Thymus (tissue), 11 donors: ENCODE data around the gene CLCN6. TPM values are rescaled to one million over a fixed set of nuclear protein-coding genes. Genes with fewer than 3 reads are reported as not detected.

ENCODE experiments used
- DNase-seq, 9 donors: peaks; one replicate each; pipeline ENCODE4 v3.0.0-alpha.2; 2013; ENCODE audit warnings: low spot score in 9 of 9, low read depth in 6 of 9, missing footprints in 1 of 9
- H3K27ac ChIP-seq, 2 donors: one replicate each; pipeline ENCODE4 v1.5.1; 2013; ENCODE audit warnings: control low read depth in 1 of 2, low read depth in 1 of 2, low read length in 1 of 2, mild to moderate bottlenecking in 1 of 2, moderate library complexity in 1 of 2
- H3K27me3 ChIP-seq, 2 donors: one replicate each; pipeline ENCODE4 v1.5.1; 2013; ENCODE audit warnings: low read length in 1 of 2; ENCODE audit not compliant: control insufficient read depth in 2 of 2, insufficient read depth in 1 of 2
- H3K36me3 ChIP-seq, 2 donors: one replicate each; pipeline ENCODE4 v1.5.1; 2013; ENCODE audit warnings: low read length in 1 of 2, mild to moderate bottlenecking in 1 of 2, moderate library complexity in 1 of 2; ENCODE audit not compliant: control insufficient read depth in 2 of 2, insufficient read depth in 2 of 2
- H3K4me1 ChIP-seq, 2 donors: one replicate each; pipeline ENCODE4 v1.5.1; 2013; ENCODE audit warnings: low read length in 2 of 2; ENCODE audit not compliant: control insufficient read depth in 2 of 2, insufficient read depth in 2 of 2
- H3K4me3 ChIP-seq, 2 donors: one replicate each; pipeline ENCODE4 v1.5.1; 2013; ENCODE audit warnings: low read length in 2 of 2, control low read depth in 1 of 2, mild to moderate bottlenecking in 1 of 2
- H3K9me3 ChIP-seq, 2 donors: one replicate each; pipeline ENCODE4 v1.5.1; 2013; ENCODE audit warnings: low read length in 1 of 2, mild to moderate bottlenecking in 1 of 2; ENCODE audit not compliant: control insufficient read depth in 2 of 2, insufficient read depth in 1 of 2
- WGBS: extraction: QIAGEN DNeasy Blood & Tissue Kit; methylation state at CpG from one replicate; pipeline ENCODE4 v1.1.7; 2013; 5-methylcytosine and 5-hydroxymethylcytosine counted together
- polyA plus RNA-seq: library from polyadenylated mRNA; stranded (reverse); fragments of 200-250 nt; gene quantifications from one replicate; pipeline ENCODE4 v1.2.3, GENCODE V29; 2013
- total RNA-seq: library from RNA; stranded (reverse); fragments of 120-200 nt; gene quantifications from one replicate; pipeline ENCODE4 v1.2.4, GENCODE V29; 2013
- donor health status: healthy.

Gene CLCN6
- total and polyA plus RNA-seq, 2 donors = 2.6 to 9.2 TPM

- Histone ChIP-seq H3K4me1 (no peaks in the 10 kb centered on the region), H3K4me3 (no peak overlapping the region), H3K9me3 (no peaks in the 10 kb centered on the region), H3K36me3 (no peaks in the 10 kb centered on the region), H3K27me3 (peaks cover 12 to 36% of the 10 kb centered on the region in 2 donors), H3K27ac (no peak overlapping the region)
- no peak for DNase-seq
- 75% methylated on average over 1 of the region's 1 CpG for WGBS
These were observed 54.6 kb downstream of the CLCN6 start for GRCh38 chr1:11860587-11860986.

DNA sequence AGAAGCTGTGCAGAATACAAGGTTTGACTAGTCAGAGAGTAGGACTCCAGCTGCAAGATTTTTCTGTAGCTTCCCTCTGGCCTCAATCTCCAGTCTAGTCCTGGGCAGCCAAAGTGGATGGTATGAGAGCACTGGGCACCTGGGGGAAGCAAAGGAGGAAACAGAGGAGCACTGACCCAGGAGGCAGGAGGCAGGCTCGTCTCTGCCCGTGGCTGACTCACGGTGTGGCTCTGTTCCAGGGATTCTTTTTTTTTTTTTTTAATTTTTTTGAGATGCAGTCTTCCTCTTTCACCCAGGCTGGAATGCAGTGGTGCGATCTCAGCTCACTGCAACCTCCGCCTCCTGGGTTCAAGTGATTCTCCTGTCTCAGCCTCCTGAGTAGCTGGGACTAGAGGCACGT lies 56.9 kb downstream of the CLCN6 start:
- H3K4me3 ChIP-seq = no peak overlapping the region
- H3K9me3 ChIP-seq = no peaks in the 10 kb centered on the region
- no peaks in the 10 kb centered on the region for H3K36me3 ChIP-seq
- WGBS = 48% methylated on average over 6 of the region's 6 CpGs
- peaks cover 12 to 23% of the 10 kb centered on the region in 2 donors for H3K27me3 ChIP-seq
- no peak for DNase-seq
- no peaks in the 10 kb centered on the region for H3K4me1 ChIP-seq
- H3K27ac ChIP-seq = no peak overlapping the region

DNA sequence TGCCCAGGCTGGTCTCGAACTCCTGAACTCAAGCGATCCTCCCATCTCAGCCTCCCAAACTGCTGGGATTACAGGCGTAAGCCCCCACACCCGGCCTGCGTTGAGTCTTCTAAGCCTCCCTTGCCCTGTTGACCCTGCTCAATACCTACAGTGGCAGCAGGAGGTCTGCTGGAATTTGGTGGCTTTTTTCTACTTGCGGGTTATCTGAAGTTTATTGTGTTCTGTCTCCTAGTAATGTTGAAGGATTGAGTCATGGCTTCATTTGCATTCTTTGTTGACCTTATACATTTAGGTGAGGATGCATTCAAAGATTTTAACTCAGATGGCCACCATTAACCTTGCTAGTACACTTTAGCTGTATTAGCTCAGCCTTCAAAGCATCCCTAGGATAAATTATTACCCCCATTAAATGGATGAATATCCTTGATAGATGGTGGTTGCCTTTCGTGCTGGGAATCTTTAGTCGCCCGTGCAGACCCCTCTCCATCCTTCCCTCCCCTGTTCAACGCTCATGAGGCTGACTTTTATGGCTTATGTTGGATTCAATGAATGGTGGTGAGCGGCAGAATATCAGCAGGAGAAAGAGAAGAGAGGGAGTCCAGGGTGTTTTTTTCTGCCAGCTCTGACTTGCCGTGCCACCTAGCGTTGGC lies 62.5 kb downstream of the CLCN6 start:
- 87% methylated on average over 13 of the region's 13 CpGs for WGBS

DNA sequence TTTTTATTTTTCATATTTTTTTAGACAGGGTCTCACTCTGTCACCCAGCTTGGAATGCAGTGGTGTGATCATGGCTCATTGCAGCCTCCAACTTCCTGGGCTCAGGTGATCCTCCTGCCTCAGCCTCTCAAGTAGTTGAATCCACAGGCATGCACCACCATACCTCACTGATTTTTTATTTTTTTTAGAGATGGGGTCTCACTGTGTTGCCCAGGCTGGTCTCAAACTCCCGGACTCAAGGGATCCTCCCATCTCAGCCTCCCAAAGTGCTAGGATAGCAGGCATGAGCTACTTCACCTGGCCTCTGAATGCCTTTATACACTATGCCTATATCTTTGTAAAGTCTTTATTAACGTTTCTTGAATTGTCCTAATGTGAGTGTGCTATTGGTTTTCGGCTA lies 63.1 kb downstream of the CLCN6 start:
- DNase-seq = no peak
- Histone ChIP-seq H3K27ac (no peak overlapping the region), H3K36me3 (no peaks in the 10 kb centered on the region), H3K27me3 (peaks cover 0 to 2% of the 10 kb centered on the region in 2 donors), H3K9me3 (no peaks in the 10 kb centered on the region), H3K4me3 (no peak overlapping the region), H3K4me1 (no peaks in the 10 kb centered on the region)
- WGBS = 93% methylated on average over 3 of the region's 3 CpGs

More for the DNA sequence above, 62.5 kb downstream of the CLCN6 start:
- no peak overlapping the region for H3K27ac ChIP-seq
- H3K36me3 ChIP-seq = no peaks in the 10 kb centered on the region
- no peak for DNase-seq
- no peaks in the 10 kb centered on the region for H3K4me1 ChIP-seq
- H3K27me3 ChIP-seq = no peaks in the 10 kb centered on the region
- no peak overlapping the region for H3K4me3 ChIP-seq
- H3K9me3 ChIP-seq = no peaks in the 10 kb centered on the region

GRCh38 chr1:11869650-11870207 lies 63.7 kb downstream of the CLCN6 start:
- no peaks in the 10 kb centered on the region for H3K4me1 ChIP-seq
- H3K9me3 ChIP-seq = no peaks in the 10 kb centered on the region
- 95% methylated on average over 5 of the region's 5 CpGs for WGBS
- peaks cover 0 to 5% of the 10 kb centered on the region in 2 donors for H3K27me3 ChIP-seq
- no peak overlapping the region for H3K4me3 ChIP-seq
- H3K36me3 ChIP-seq = no peaks in the 10 kb centered on the region
- DNase-seq = no peak
- H3K27ac ChIP-seq = no peak overlapping the region

DNA sequence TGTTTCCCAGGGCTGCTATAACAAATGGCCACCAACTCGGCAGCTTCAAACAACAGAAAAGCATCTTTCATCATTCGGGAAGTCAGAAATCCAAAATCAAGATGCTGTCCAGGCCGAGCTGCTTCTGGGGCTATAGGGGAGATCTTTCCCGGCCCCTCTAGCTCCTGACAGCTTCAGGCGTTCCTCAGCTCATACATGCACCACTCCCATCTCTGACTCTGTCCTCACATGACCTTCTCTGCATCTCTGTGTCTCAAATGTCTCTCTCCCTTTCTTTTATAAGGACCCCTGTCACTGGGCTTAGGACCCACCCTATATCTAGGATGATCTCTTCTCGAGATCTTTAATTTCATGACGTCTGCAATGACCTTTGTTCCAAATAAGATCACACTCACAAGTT lies 66.6 kb downstream of the CLCN6 start:
- Histone ChIP-seq H3K9me3 (no peaks in the 10 kb centered on the region), H3K4me1 (no peaks in the 10 kb centered on the region), H3K4me3 (no peak overlapping the region), H3K27me3 (peaks cover 0 to 7% of the 10 kb centered on the region in 2 donors), H3K36me3 (no peaks in the 10 kb centered on the region), H3K27ac (no peak overlapping the region)
- WGBS = 71% methylated on average over 7 of the region's 7 CpGs
- no peak for DNase-seq

- H3K9me3 ChIP-seq = no peaks in the 10 kb centered on the region
- H3K4me3 ChIP-seq = no peak overlapping the region
- H3K27me3 ChIP-seq = peaks cover 0 to 7% of the 10 kb centered on the region in 2 donors
- no peaks in the 10 kb centered on the region for H3K4me1 ChIP-seq
- H3K36me3 ChIP-seq = no peaks in the 10 kb centered on the region
- H3K27ac ChIP-seq = no peak overlapping the region
- WGBS = 92% methylated on average over 14 of the region's 14 CpGs
- DNase-seq = no peak
These were observed 67.6 kb downstream of the CLCN6 start for GRCh38 chr1:11873395-11874257.

DNA sequence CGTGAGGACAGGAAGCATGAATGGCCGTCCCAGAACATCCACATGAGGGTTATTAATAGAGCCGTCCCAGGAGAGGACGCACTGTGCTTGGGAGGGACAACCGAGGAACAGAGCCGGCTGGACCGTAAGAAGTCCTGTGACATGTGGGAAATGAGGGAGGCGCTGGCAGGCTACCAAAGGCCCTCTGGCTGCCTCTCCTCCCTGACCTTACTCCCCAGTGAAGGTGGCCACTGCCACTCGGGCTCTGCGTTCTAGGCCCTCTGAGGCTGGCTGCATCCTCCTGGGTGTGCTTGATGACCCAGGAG lies 68.2 kb downstream of the CLCN6 start:
- H3K27ac ChIP-seq = no peak overlapping the region
- no peaks in the 10 kb centered on the region for H3K9me3 ChIP-seq
- no peaks in the 10 kb centered on the region for H3K36me3 ChIP-seq
- no peak for DNase-seq
- H3K4me3 ChIP-seq = no peak overlapping the region
- 81% methylated on average over 10 of the region's 10 CpGs for WGBS
- no peaks in the 10 kb centered on the region for H3K4me1 ChIP-seq
- H3K27me3 ChIP-seq = peaks cover 0 to 7% of the 10 kb centered on the region in 2 donors

DNA sequence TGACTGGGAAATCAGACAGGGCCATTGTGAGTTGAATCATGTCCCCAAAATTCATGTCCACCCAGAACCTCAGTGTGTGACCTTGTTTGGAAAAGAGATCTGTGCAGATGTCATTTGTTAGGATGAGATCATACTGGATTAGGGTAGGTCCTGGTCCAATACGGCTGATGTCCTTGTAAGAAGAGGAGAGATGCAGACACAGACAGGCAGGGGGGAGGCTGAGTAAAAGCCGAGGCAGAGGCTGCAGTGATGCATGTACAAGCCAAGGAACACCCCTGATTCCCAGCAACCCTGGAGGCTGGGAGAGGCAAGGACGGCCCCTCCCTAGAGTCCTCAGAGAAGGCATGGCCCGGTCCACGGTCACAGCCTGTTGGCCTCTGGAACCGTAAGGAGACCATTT lies 68.6 kb downstream of the CLCN6 start:
- H3K27me3 ChIP-seq = peaks cover 0 to 7% of the 10 kb centered on the region in 2 donors
- DNase-seq = no peak
- WGBS = 79% methylated on average over 6 of the region's 6 CpGs
- no peaks in the 10 kb centered on the region for H3K36me3 ChIP-seq
- no peaks in the 10 kb centered on the region for H3K4me1 ChIP-seq
- no peaks in the 10 kb centered on the region for H3K9me3 ChIP-seq
- no peak overlapping the region for H3K27ac ChIP-seq
- no peak overlapping the region for H3K4me3 ChIP-seq
